Activated CD8-positive, alpha-beta memory T cell treated with anti-CD3 and anti-CD28 coated beads, Interleukin-2, amount 50 U/mL, for 24 hours (primary cell): ENCODE results near the gene TTYH1.
"Not testable (repeated sequence)": the region's sequence is repeated elsewhere in the genome, so short reads cannot be mapped to it uniquely, and the experiment has no call there.

ENCODE experiments used
- DNase-seq: peaks from one replicate; pipeline ENCODE4 v3.0.0-alpha.2; 2020; ENCODE audit errors: extremely low read depth

The TTYH1 gene

GRCh38 chr19:54461210-54461609, 45.9 kb downstream of the TTYH1 start:
- DNase-seq = no peak

- no peak for DNase-seq
Measured at GRCh38 chr19:54461613-54462012, 46.3 kb downstream of the TTYH1 start.

GRCh38 chr19:54462047-54462654, 46.9 kb downstream of the TTYH1 start:
- DNase-seq = no peak

GRCh38 chr19:54462655-54463530, 47.6 kb downstream of the TTYH1 start:
- no peak for DNase-seq

- DNase-seq = peak; percentile 93
Measured at GRCh38 chr19:54463531-54464043, 48.3 kb downstream of the TTYH1 start, which contains the start of gene LENG9. LENG9 (minus strand) TSS chr19:54463778; CDS start chr19:54463526, 252 bp downstream.

GRCh38 chr19:54464044-54464629, 48.9 kb downstream of the TTYH1 start:
- DNase-seq = peak; percentile 75

GRCh38 chr19:54464630-54465425, 49.6 kb downstream of the TTYH1 start:
- DNase-seq = no peak

- no peak for DNase-seq
Measured at GRCh38 chr19:54465426-54466109, 50.3 kb downstream of the TTYH1 start.

- DNase-seq = not testable (repeated sequence)
Measured at GRCh38 chr19:54466110-54466480, 50.8 kb downstream of the TTYH1 start.

GRCh38 chr19:54469496-54469934, 54.3 kb downstream of the TTYH1 start:
- DNase-seq = no peak

GRCh38 chr19:54470276-54470887, 55.1 kb downstream of the TTYH1 start:
- DNase-seq = no peak

GRCh38 chr19:54470991-54471782, 55.9 kb downstream of the TTYH1 start:
- DNase-seq = no peak

- DNase-seq = no peak
Measured at GRCh38 chr19:54473071-54473891, 58.0 kb downstream of the TTYH1 start, which contains the start of gene CDC42EP5. CDC42EP5 (minus strand) TSS chr19:54473296; CDS start chr19:54465547, 7,749 bp downstream.

GRCh38 chr19:54473892-54474372, 58.7 kb downstream of the TTYH1 start:
- no peak for DNase-seq

GRCh38 chr19:54475706-54476105, 60.4 kb downstream of the TTYH1 start:
- no peak for DNase-seq

- no peak for DNase-seq
Measured at GRCh38 chr19:54477650-54478049, 62.4 kb downstream of the TTYH1 start.

GRCh38 chr19:54478677-54479266, 63.5 kb downstream of the TTYH1 start:
- DNase-seq = no peak

- DNase-seq = no peak
Measured at GRCh38 chr19:54480051-54480450, 64.8 kb downstream of the TTYH1 start.
